GM18517 (cell line): Measurements from ENCODE around the gene SERPINA10.

ENCODE experiments used
- ATAC-seq: cut with Tn5 transposase; IDR thresholded peaks from one replicate; pipeline ENCODE4 v1.9.1; 2021; ENCODE audit warnings: mild to moderate bottlenecking, moderate library complexity; ENCODE audit not compliant: unreplicated experiment

The SERPINA10 gene

DNA sequence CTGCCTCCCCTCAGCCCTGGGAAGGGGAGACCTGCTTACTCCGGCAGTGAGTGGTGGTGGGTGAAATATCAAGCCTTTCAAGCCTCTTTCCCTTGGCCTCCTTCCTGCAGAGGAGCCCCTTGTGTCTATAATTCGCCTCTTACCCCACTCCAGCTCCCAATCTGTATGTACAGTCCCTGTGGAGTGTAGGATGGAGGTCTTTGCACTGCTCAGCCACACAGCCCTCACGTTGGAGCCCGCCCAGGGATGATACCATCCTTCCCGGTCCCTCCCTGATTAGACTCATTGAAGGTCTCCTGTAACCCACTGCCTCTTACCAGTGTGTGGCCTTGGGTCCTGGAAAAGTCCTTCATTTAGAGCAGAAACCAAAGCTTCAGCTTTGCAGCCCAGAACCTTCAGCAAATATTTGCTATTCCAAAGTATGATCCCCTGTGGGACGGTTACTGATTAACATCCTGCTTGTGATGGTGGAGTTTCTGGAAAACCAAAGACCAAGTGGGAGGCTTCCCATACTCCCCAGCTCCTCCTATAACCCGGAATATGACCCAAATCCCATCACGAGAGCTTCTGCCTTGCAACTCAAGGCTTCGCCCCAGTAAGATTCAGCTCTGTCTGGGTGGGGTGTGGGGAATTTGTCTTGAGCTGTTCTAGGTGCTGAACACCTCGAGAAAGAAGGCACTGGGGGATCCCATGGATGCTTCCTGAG lies at the start of gene SERPINA10:
Gene SERPINA10, minus strand, starts transcription at position 397 of the 706 bp plus-strand sequence. CDS start 2,675 bp downstream, outside the sequence.
- ATAC-seq: no peak

GRCh38 chr14:94342334-94342934 lies 49.4 kb upstream of the SERPINA10 start:
- no peak for ATAC-seq

DNA sequence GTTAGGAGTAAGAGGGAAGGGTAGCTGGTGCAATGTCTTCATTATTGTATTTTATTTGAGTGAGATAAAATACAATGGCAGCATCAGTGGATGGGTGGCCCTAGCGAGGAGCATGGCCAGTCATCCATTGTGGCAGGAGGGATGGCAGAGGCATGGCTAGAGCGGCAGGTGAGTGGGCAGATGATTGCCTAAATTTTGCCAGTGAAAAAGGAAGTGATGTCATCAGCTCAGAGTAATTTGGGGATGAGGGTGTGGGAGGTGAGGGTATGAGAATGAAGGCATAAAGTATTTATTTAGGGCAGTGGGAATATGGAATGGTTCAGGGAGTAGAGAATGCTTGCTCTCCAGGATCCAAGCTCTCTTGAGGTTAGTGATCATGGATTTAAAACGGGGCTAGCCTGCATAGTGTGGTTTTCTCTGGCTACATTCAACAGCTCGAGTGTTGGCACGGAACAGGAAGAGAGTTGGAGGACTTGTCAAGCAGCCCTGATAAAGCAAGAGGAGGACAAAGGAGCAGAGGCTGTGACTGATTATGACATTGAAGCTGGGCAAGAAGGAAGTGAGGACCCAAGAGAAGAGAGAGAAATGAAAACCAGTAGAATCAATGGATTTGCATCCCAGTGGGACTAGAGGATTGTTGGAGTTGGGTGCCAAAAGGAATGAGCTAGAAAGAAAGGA lies 48.7 kb upstream of the SERPINA10 start:
- no peak for ATAC-seq

DNA sequence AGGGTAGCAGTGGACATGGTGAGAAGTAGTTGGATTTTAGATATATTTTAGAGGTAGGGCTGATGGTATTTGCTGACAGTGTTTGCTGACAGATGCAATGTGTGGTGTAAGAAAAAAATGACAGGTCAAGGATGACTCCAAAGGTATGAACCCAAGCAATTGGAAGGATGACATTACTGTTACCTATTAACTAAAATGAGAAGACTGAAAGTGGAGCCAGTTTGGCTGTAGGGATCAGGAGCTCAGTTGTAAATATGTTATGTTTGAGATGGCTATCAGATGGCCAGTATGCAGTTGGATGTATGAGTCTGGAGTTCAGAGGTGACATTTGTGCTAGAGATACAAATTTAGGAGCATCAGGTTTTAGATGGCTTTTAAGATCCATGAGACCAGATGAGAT lies 47.5 kb upstream of the SERPINA10 start:
- ATAC-seq: no peak

- no peak for ATAC-seq
These were observed 45.0 kb upstream of the SERPINA10 start for GRCh38 chr14:94338023-94338422.

GRCh38 chr14:94337274-94337673 lies 44.2 kb upstream of the SERPINA10 start:
- ATAC-seq: no peak

DNA sequence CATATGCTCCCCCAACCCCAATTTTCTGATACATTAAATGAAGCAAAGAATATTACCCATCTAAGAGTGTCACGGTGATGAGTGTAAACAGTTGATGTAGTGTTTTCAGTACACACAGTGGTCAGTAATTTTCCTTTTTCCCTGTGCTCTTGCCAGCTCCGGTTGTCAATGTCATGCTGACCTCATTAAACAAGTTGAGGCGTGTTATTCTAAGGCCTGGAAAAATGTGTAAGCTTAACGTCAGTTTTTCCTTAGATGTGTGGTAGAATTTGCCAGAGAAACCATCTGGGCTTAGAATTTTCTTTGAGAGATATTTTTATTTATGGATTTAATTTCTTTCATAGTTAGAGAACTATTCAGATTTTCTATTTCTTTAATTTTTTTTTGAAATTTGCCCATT lies 41.8 kb upstream of the SERPINA10 start:
- ATAC-seq: no peak

- ATAC-seq: no peak
These were observed 39.5 kb upstream of the SERPINA10 start for GRCh38 chr14:94332587-94332986.

- no peak for ATAC-seq
These were observed 39.1 kb upstream of the SERPINA10 start for GRCh38 chr14:94332063-94332583.

DNA sequence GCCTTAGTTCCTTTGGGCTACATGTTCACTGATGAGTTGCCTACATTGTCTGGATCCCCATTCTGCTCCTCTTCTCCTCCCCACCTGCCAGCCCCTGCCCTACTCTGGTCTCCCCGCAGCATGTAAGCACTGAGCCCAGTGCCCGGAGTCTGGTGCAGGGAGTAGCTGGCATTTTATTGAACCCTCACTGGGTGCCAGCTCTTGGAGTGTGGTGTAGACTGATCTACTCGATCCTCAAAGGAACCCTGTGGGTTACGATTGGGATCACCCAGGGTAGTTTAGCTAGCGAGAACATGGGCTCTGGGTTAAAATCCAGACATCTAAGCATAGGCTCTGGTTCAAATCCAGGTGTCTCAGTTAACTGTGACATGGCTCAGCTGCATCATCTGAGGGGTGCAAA lies 38.4 kb upstream of the SERPINA10 start:
- no peak for ATAC-seq

DNA sequence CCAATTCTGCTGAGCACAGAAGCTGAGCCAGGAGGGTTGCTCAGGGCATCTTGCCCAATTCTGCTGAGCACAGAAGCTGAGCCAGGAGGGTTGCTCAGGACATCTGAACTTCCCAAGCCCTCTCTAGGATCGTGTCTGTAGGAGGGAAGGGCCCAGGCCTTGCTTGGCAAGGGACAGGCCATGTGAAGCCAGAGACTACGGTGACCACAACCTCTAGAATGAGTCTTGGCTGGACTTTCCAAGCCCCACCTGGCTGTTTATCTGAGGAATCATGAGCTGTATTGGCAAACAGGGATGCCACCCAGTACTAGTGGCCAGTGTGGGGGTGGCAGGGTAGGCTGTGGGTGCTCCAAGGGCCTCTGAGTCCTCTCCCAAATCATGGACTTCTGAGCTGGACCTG lies 37.8 kb upstream of the SERPINA10 start:
- ATAC-seq: no peak

GRCh38 chr14:94330432-94330831 lies 37.4 kb upstream of the SERPINA10 start:
- ATAC-seq: no peak

GRCh38 chr14:94329857-94330256 lies 36.8 kb upstream of the SERPINA10 start:
- ATAC-seq: no peak

GRCh38 chr14:94328196-94328595 lies 35.1 kb upstream of the SERPINA10 start:
- ATAC-seq: no peak

- no peak for ATAC-seq
These were observed 29.8 kb upstream of the SERPINA10 start, which contains the start of gene SERPINA6 for GRCh38 chr14:94322648-94323570. SERPINA6 (minus strand) TSS chr14:94323336; CDS start chr14:94314648, 8,688 bp downstream.

GRCh38 chr14:94321421-94322271 lies 28.6 kb upstream of the SERPINA10 start:
- ATAC-seq: no peak

GRCh38 chr14:94320243-94320642 lies 27.2 kb upstream of the SERPINA10 start:
- ATAC-seq: no peak

DNA sequence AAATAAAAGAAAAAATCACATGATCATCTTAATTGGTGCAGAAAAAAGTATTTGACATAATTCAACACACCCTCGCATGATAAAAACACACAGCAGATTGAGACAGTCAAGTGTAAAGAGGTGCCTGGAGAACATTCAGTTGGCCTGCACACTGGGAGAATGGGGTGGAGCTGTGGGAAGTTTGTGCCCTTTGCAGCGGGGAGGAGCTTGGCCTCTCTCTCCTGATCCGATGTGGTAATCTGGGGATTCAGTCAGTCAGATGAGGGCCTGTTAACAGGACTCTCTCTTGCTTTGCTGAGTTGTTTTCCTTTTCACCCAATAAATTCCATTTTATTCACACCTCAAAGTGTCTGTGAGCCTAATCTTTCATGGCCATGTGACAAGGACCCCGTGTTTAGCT lies 24.2 kb upstream of the SERPINA10 start:
- no peak for ATAC-seq

DNA sequence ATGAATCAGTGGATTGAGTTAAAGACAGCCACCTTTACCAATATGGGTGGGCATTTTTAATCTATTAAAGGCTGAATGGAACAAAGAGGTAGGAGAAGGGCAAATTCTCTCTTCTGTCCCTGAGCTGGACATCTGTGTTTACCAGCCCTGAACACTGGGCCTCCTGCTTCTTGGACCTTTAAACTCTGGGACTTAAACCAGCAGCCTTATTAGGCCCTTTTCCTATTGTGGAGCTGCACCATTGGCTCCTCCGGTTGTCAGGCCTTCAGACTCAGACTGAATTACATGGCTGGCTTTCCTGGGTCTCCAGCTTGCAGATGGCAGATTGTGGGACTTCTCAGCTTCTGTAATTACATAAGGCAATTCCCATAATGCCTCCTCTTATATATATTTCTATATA lies 23.6 kb upstream of the SERPINA10 start:
- no peak for ATAC-seq

DNA sequence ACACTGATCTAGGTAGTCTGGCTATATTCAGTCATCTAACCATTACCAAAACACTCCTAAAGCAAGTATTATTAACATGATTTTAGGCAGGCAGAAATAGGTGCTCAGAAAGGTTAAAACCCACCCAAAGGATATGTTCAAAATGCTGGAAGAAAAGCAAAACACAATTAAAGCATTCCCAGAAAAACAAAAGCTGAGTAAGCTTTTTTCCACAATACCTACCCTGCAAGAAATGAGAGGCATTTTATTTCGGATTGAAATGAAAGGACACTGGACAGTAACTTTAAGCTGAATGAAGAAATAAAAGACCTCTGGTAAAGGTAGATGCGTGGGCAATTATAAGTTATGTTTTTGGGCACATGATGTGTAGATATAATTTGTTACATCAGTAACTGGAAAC lies 21.8 kb upstream of the SERPINA10 start:
- no peak for ATAC-seq
